LNCAP (cell line): ENCODE results near the gene YWHAE.

ENCODE experiments used
- TF ChIP-seq, protein P1 (sequence below): fragments of 450-650 bp; IDR thresholded peaks from 2 replicates; pipeline ENCODE4 v1.5.1; 2017; ENCODE audit warnings: mild to moderate bottlenecking

Gene YWHAE

DNA sequence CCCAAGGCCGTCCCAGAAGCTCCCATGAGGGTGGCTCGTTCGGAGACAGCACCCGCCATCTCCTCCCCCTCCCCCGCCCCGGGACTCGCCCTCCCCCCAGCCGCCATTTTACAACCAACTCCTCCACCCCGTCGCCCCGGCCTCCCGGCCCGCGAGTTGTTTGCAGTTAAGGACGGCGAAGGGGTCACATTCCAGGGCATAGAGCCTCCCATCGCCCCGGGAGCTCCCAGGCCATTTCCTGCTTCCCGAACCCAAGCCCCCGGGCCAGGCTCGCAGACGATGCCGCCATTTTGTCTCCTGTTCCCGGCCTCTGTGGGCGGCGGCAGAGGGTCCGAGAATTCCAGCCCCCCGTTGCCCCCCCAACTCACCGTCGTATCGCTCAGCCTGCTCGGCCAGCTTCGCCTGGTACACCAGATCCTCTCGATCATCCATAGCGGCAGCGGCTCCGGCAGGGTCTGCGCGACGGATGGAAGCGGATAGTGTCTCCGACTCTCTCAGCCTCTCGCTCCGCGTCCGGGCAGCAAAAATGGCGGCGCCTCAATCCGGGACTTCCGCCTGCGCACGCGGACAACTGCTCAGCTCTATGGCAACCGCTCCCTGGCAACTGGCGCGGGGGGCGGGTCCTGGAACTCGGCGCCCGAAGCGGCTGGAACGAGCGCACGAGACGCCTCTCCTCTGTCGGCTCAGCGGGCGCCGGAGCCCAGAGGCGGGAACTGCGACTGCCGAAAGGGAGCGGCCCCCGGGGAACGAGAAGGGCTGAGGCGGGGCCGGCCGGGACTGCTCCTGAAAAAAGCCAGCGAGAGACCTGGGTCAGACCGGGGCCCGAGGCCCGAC lies at the start of gene YWHAE:
Gene YWHAE, minus strand, starts transcription at position 544 of the 834 bp plus-strand sequence. Its CDS starts 112 bp downstream, at position 432.
- TF ChIP-seq, protein P1, sequence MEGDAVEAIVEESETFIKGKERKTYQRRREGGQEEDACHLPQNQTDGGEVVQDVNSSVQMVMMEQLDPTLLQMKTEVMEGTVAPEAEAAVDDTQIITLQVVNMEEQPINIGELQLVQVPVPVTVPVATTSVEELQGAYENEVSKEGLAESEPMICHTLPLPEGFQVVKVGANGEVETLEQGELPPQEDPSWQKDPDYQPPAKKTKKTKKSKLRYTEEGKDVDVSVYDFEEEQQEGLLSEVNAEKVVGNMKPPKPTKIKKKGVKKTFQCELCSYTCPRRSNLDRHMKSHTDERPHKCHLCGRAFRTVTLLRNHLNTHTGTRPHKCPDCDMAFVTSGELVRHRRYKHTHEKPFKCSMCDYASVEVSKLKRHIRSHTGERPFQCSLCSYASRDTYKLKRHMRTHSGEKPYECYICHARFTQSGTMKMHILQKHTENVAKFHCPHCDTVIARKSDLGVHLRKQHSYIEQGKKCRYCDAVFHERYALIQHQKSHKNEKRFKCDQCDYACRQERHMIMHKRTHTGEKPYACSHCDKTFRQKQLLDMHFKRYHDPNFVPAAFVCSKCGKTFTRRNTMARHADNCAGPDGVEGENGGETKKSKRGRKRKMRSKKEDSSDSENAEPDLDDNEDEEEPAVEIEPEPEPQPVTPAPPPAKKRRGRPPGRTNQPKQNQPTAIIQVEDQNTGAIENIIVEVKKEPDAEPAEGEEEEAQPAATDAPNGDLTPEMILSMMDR, result no peak

DNA sequence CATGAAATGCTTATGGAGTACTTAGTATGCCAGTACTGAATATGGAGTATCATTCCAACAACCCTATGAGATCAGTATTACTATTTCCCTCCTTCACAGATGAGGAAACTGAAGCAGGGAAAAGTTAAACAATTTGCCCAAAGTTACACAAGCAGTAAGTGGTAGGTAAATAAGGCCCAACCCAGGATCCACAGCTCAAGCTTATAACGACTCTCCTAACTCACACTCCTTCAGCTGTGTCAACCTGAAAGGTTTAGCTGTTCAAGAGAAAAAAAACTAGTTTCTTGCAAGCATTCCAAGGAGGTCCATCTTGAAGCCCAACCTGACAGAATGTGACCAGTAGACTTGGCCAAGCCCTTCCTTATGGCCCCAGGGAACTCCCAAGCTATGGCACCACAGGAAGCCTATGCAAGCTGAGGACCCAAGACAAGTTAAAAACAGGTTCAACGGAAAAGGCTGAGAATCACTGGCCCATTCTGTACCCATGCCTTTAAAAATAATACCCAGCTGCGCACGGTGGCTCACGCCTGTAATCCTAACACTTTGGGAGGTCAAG lies 49.5 kb upstream of the YWHAE start:
- TF ChIP-seq, protein P1, result no peak

DNA sequence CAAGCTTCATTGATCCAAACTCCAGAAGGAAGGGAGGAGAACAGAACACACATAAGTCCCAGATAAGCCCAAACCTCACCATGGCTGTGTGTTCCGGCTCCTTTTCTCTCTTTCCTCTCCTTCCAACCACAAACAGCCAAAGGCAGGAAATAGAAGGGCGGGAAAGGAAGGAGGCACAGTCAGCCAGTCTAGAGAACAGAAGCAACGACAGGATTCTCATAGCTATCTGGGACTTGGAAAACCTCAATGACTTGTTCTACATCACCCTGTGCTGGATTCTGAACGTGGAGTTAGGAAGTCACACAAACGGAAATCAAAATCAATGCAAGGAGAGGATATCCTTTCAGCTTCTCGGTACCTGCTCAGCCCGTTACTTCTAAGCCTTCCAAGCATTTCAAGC lies 47.0 kb upstream of the YWHAE start:
- TF ChIP-seq, protein P1, result no peak

DNA sequence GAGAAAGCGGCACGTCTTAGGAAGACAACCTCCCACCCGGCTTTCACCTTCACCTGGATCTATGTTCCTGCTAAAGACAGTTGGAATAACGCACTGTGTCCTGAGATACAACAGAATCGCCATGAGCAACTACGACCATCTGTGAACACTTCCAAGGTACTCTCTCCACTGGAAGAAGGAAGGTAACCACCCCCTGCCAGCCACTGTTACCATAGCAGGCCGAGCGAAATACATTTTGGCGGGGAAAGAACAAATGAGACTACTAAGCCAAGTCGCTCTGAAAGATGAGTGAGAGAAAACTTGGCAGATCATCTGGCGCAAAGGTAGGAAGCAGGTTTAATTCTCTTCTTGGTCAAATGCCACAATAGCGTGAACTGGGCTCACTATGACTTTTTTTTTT lies 46.2 kb upstream of the YWHAE start:
- TF ChIP-seq, protein P1, result no peak

DNA sequence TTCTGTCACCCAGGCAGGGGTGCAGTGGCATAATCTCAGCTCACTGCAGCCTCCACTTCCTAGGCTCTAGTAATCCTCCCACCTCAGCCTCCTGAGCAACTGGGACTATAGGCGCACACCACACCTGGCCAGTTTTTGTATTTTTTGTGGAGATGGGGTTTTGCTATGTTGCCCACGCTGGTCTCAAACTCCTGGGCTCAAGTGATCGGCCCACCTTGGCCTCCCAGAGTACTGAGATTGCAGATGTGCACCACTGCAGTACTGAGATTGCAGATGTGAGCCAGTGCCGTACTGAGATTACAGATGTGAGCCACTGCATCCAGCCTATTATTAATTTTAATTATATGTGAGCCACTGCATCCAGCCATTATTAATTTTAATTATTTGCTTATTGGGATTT lies 42.2 kb upstream of the YWHAE start:
- TF ChIP-seq, protein P1, result no peak

DNA sequence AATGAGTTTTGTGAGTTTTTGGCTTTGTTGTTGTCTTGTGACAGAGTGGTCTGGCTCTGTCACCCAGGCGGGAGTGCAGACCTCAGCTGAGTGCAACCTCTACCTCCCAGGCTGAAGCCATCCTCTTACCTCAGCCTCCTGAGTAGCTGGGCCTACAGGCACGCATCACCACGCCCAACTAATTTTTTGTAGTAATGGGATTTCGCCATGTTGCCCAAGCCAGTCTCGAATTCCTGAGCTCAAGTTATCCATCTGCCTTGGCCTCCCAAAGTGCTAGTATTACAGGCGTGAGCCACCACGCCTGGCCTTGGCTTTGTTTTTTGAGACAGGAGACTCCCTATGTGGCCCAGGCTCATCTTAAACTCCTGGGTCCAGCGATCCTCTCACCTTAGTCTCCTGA lies 40.9 kb upstream of the YWHAE start:
- TF ChIP-seq, protein P1, result no peak

DNA sequence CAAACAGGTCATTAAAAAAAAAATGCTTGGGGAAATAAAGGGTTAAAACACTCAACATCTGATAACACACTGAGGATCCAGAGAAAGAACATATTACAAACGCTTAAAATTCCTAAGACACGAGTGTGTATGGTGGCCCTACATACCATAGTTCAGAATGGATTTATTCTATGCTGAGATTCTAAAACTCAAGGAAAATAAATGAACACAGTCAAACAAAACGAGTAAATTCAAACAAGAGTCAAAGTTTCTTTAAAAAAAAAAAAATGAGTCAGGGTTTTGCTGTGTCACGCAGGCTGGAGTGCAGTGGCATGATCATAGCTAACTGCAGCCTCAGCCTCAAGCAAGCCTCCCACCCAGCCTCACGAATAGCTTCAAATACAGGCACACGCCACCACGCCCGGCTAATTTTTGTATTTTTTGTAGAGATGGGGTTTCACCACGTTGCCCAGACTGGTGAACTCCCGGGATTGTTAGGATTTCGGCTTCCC lies 38.6 kb upstream of the YWHAE start:
- TF ChIP-seq, protein P1, result no peak
